DOHH2 (cell line): ENCODE results near the gene CALML3.

Source experiments
- EZH2phosphoT487 ChIP-seq: fragments of 200-600 bp; sonication (generic); IDR thresholded peaks from 2 replicates; pipeline ENCODE4 v1.6.1; 2017; ENCODE audit warnings: borderline replicate concordance, mild to moderate bottlenecking, antibody characterized with exemption, low read length, moderate library complexity, mixed read lengths
- TF ChIP-seq, protein P1 (sequence below): fragments of 200-600 bp; sonication (generic); IDR thresholded peaks from one replicate; pipeline ENCODE4 v1.5.1; 2014; ENCODE audit warnings: antibody characterized with exemption, mild to moderate bottlenecking, low read depth, low read length; ENCODE audit not compliant: poor library complexity, severe bottlenecking

DNA sequence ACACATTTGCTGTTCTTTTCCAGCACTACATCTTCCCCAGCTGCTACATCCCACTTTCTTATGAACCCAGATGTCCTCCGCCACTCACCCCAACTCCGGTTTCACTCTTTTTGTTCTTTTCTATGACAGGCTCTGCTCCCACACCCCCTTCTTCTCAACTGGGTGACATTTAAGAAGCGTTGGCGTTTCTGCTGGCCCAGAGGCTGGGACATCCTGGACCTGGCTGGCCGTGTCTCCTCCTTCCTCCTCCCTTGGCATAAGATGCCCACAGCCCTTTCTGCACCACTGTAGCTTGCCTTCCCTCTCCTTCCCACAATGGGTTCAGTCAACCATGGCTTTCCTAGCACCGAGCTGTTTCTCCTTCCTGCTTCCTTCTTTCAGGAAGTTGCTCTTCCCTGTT, 16.0 kb upstream of the CALML3 start:
- TF ChIP-seq, protein P1, sequence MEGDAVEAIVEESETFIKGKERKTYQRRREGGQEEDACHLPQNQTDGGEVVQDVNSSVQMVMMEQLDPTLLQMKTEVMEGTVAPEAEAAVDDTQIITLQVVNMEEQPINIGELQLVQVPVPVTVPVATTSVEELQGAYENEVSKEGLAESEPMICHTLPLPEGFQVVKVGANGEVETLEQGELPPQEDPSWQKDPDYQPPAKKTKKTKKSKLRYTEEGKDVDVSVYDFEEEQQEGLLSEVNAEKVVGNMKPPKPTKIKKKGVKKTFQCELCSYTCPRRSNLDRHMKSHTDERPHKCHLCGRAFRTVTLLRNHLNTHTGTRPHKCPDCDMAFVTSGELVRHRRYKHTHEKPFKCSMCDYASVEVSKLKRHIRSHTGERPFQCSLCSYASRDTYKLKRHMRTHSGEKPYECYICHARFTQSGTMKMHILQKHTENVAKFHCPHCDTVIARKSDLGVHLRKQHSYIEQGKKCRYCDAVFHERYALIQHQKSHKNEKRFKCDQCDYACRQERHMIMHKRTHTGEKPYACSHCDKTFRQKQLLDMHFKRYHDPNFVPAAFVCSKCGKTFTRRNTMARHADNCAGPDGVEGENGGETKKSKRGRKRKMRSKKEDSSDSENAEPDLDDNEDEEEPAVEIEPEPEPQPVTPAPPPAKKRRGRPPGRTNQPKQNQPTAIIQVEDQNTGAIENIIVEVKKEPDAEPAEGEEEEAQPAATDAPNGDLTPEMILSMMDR, result no peak
- TF ChIP-seq EZH2phosphoT487, result no peak
